Common myeloid progenitor, CD34-positive (primary cell): ENCODE measurements around the gene PHACTR1.

Source experiments
- CTCF ChIA-PET: fragments of 350-600 bp; sonication (Branson Sonifier 250); formaldehyde crosslinking; loops from one replicate; lab custom pipeline; 2021; ENCODE audit warnings: antibody characterized with exemption; lab: Charles Lee
- POLR2A ChIA-PET: fragments of 350-600 bp; sonication (Branson Sonifier 250); formaldehyde crosslinking; loops from one replicate; lab custom pipeline; 2021; ENCODE audit warnings: antibody characterized with exemption; lab: Charles Lee
- DNase-seq, 3 donors: peaks; one replicate each; pipeline versions ENCODE4 v3.0.0 to v3.0.0-alpha.2; 2013
- H3K27ac ChIP-seq, 2 experiments: 1 replicate in 1 of 2; 2 replicates in 1 of 2; pipeline ENCODE4 v1.7.0; 2013; ENCODE audit warnings: inconsistent platforms in 2 of 2, low read length in 2 of 2, mild to moderate bottlenecking in 2 of 2, low read depth in 1 of 2, moderate library complexity in 1 of 2; ENCODE audit not compliant: severe bottlenecking in 2 of 2, insufficient read depth in 1 of 2, poor library complexity in 1 of 2
- H3K27me3 ChIP-seq, 5 experiments: replicated peaks in 2 of 5; 1 replicate in 3 of 5; 2 replicates in 2 of 5; pipeline versions ENCODE4 v1.6.1 to v1.7.0; 2013; ENCODE audit warnings: low read length in 4 of 5, mild to moderate bottlenecking in 2 of 5, moderate library complexity in 2 of 5, inconsistent platforms in 1 of 5; ENCODE audit not compliant: insufficient read depth in 5 of 5, control insufficient read depth in 4 of 5
- H3K36me3 ChIP-seq, 4 experiments: 1 replicate in 2 of 4; 2 replicates in 2 of 4; pipeline versions ENCODE4 v1.6.1 to v1.7.0; 2013; ENCODE audit warnings: low read length in 3 of 4, control low read depth in 1 of 4, mild to moderate bottlenecking in 1 of 4; ENCODE audit not compliant: control insufficient read depth in 4 of 4, insufficient read depth in 4 of 4
- H3K4me1 ChIP-seq, 4 experiments: 1 replicate in 3 of 4; 2 replicates in 1 of 4; pipeline versions ENCODE4 v1.6.1 to v1.7.1; 2013; ENCODE audit warnings: low read length in 3 of 4, mild to moderate bottlenecking in 3 of 4, control low read depth in 1 of 4, inconsistent platforms in 1 of 4, moderate library complexity in 1 of 4; ENCODE audit not compliant: control insufficient read depth in 4 of 4, insufficient read depth in 4 of 4; ENCODE audit errors: control extremely low read depth in 1 of 4
- H3K4me3 ChIP-seq, 7 experiments: 1 replicate in 4 of 7; 2 replicates in 3 of 7; pipeline versions ENCODE4 v1.5.1 to v1.7.0; 2013; ENCODE audit warnings: mild to moderate bottlenecking in 7 of 7, low read length in 6 of 7, moderate library complexity in 6 of 7, inconsistent platforms in 2 of 7, low read depth in 2 of 7, control low read depth in 1 of 7; ENCODE audit not compliant: insufficient read depth in 4 of 7, control insufficient read depth in 1 of 7; ENCODE audit errors: extremely low read depth in 1 of 7
- H3K9me3 ChIP-seq, 5 experiments: 1 replicate in 4 of 5; 2 replicates in 1 of 5; pipeline versions ENCODE4 v1.6.1 to v1.7.1; 2013; ENCODE audit warnings: low read length in 4 of 5, mild to moderate bottlenecking in 2 of 5, inconsistent platforms in 1 of 5, low read depth in 1 of 5, moderate library complexity in 1 of 5; ENCODE audit not compliant: control insufficient read depth in 4 of 5, insufficient read depth in 2 of 5; ENCODE audit errors: control extremely low read depth in 1 of 5
- WGBS: methylation state at CpG from one replicate; pipeline ENCODE4 v1.1.5; 2013; ENCODE audit not compliant: insufficient coverage; 5-methylcytosine and 5-hydroxymethylcytosine counted together

The PHACTR1 gene

DNA sequence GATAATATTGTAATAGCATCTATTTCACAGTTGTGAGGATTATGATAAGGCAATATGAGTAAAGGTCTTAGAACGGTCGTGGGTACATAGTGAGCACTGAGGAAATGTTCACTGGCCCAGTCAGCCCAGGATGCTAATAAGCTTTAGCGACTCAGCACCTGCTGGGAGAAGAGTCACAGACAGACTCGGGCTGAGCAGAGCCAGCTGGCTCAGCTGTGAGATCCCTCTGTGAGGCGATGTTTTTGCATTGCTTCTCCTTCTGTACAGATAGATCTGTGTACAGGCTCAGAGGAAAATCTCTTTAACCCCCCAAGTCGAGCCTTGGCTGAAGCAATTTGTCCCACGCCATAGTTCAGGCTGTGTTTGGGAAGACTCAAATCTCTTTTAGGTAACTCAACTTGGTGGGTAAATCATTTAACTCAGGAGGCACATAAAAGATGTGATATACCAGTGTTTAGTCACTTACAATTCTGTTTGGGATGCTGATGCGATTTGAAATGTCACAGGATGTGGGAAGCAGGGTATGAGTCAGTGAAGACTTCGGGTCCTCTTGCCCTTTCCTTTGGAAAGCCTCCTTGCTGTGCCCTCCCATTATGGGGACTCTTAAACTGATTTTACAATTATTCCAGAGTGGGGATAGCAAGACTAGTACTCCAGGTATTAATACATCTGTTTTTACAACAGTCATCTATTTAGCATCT, 53.1 kb downstream of the PHACTR1 start:
- H3K9me3 ChIP-seq = no peaks in the 10 kb centered on the region
- H3K4me1 ChIP-seq = no peaks in the 10 kb centered on the region
- ChIA-PET CTCF (no interaction called here), POLR2A (no interaction called here)
- DNase-seq = no peak
- no peaks in the 10 kb centered on the region for H3K36me3 ChIP-seq
- no peak overlapping the region for H3K4me3 ChIP-seq
- 87% methylated on average over 7 of the region's 9 CpGs for WGBS
- H3K27me3 ChIP-seq = no peaks in the 10 kb centered on the region
- H3K27ac ChIP-seq = no peak overlapping the region

DNA sequence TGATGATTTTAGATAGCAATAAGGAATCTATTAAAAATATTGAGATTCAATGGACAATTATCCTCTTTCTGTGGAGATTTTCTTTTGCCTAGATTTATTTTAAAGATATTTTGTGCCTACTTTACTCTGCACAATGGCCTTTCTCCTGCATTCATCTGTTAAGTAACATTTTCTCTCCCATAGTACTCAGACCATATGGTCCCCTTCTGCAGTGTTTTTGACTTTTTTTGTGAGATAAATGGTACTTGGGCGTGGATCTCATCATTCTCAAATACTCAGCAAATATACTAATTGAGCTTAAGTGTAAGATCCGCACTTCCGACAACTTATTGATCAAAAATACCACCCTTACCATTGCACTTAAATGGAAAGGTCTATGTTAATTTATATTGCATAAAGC, 55.8 kb downstream of the PHACTR1 start:
- WGBS = no CpG with 5 or more reads among the region's 3 CpGs
- Histone ChIP-seq H3K36me3 (no peaks in the 10 kb centered on the region), H3K9me3 (no peaks in the 10 kb centered on the region), H3K27me3 (no peaks in the 10 kb centered on the region), H3K27ac (no peak overlapping the region), H3K4me3 (no peak overlapping the region), H3K4me1 (no peaks in the 10 kb centered on the region)
- DNase-seq = no peak
- CTCF ChIA-PET = no interaction called here
- POLR2A ChIA-PET = no interaction called here

DNA sequence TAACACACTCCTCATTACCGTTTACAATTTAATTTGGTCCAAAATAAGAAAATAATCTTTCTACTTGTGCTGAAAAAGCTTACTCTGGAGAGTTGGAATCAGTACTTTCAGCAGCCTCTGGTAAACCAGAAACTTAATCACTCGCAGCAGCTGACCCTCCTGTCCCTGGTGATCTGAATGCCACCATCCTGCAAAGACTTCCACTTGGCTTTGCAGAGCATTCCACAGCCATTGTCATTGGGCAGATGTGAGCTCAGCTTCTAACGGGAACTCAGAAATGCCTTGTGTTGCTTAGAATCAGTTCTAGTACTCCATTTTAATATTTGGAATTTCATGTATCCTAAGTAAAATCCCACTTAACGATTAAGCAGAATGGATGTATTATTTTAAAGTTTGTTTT, 59.7 kb downstream of the PHACTR1 start:
- ChIA-PET CTCF (no interaction called here), POLR2A (no interaction called here)
- no peaks in the 10 kb centered on the region for H3K36me3 ChIP-seq
- H3K9me3 ChIP-seq = no peaks in the 10 kb centered on the region
- DNase-seq = no peak
- WGBS = 89% methylated on average over 2 of the region's 4 CpGs
- H3K4me3 ChIP-seq = no peak overlapping the region
- H3K27ac ChIP-seq = no peak overlapping the region
- no peaks in the 10 kb centered on the region for H3K27me3 ChIP-seq
- H3K4me1 ChIP-seq = no peaks in the 10 kb centered on the region

DNA sequence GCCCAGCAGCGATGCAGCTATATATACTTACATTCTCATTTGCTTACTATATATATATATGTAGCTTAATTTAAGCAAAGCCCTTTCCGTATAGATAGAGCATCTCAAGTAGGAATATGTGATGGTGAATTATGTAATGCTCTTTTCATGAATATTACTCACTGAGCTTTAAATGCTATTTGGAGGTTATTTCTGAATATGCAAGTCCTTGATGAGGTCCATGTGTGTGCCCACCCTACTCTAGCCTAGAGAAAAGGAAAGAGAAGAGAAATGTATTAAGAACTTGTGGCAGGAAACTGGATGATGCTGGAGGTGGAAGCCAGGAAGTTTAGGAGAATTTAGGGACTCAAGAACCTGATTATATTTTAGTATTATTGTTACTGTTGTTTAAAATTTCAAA, 63.2 kb downstream of the PHACTR1 start:
- POLR2A ChIA-PET = no interaction called here
- no peak overlapping the region for H3K4me3 ChIP-seq
- no peaks in the 10 kb centered on the region for H3K27me3 ChIP-seq
- CTCF ChIA-PET = no interaction called here
- no peak for DNase-seq
- no peaks in the 10 kb centered on the region for H3K9me3 ChIP-seq
- no peaks in the 10 kb centered on the region for H3K4me1 ChIP-seq
- no peak overlapping the region for H3K27ac ChIP-seq
- H3K36me3 ChIP-seq = no peaks in the 10 kb centered on the region
- WGBS = no CpG with 5 or more reads among the region's 2 CpGs

DNA sequence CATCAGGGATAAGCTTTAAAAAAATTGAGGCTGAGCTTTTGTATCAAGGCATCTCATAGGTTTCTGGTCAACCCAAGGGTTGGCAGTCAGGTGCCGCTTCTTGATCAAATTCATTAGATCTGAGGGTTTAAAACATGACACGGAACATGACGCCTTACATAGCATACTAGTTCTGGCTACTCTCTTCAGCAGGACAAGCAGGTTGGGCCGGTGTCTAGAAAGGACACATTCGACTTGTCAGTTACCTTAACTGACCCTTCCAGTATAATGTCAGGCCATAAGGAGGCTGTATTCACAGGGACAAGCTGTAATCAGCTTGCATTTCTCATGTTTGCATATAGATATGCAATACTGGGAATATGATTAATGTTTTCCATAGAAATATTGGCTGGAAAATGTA, 65.6 kb downstream of the PHACTR1 start:
- Histone ChIP-seq H3K27ac (no peak overlapping the region), H3K27me3 (no peaks in the 10 kb centered on the region), H3K9me3 (no peaks in the 10 kb centered on the region), H3K4me3 (no peak overlapping the region), H3K4me1 (no peaks in the 10 kb centered on the region), H3K36me3 (no peaks in the 10 kb centered on the region)
- CTCF ChIA-PET = no interaction called here
- POLR2A ChIA-PET = no interaction called here
- WGBS = 91% methylated on average over 5 of the region's 5 CpGs
- DNase-seq = no peak

DNA sequence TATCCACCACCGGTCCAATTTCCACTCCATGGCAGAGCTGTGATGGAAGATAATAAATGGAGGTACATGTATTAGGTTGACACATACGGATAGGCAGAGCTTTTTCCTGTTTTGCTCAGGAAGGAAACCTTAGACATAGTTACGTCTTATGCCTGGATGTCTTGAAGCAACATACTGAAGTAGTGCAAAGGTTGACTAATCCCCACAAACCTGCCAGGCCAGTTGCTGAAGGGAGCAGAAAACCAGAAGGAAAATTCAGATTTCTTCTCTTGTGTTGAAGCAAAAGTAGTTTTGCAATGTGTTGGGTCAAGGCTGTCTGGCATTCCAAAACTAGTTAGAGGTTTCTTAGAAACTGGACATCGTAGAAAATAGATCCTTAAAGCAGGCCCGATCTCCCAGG, 68.7 kb downstream of the PHACTR1 start:
- no peaks in the 10 kb centered on the region for H3K36me3 ChIP-seq
- H3K27ac ChIP-seq = no peak overlapping the region
- ChIA-PET POLR2A (no interaction called here), CTCF (no interaction called here)
- H3K27me3 ChIP-seq = no peaks in the 10 kb centered on the region
- H3K4me1 ChIP-seq = no peaks in the 10 kb centered on the region
- DNase-seq = no peak
- 100% methylated on average over 3 of the region's 5 CpGs for WGBS
- no peaks in the 10 kb centered on the region for H3K9me3 ChIP-seq
- no peak overlapping the region for H3K4me3 ChIP-seq

DNA sequence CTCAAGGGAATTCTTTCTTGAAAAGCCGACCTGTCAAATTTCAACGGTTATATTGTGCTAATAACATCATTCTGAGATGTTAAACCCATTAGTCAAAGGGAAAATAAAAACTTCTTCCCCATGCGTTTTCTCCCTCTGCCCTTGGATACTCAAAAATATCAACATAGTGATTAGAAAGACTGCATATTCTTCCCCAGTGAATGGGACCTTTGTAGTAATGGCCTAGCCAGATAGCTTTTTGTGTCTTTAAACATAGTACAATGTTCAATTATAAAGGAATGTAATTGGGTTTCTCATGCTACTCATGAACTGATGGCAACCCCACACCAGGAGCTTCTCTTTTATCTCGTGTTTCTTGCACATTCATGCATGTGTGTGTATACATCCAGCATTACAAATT, 69.4 kb downstream of the PHACTR1 start:
- no peak for DNase-seq
- Histone ChIP-seq H3K4me3 (no peak overlapping the region), H3K36me3 (no peaks in the 10 kb centered on the region), H3K27ac (no peak overlapping the region), H3K27me3 (no peaks in the 10 kb centered on the region), H3K9me3 (no peaks in the 10 kb centered on the region), H3K4me1 (no peaks in the 10 kb centered on the region)
- WGBS = 93% methylated on average over 2 of the region's 4 CpGs
- CTCF ChIA-PET = no interaction called here
- POLR2A ChIA-PET = no interaction called here
